NCI-H446 (cell line): ENCODE results near the gene NPIPA5.
"Not testable (repeated sequence)": the region's sequence is repeated elsewhere in the genome, so short reads cannot be mapped to it uniquely, and the experiment has no call there.

ENCODE experiments used
- DNase-seq, 2 experiments: peaks; one replicate each; lab custom pipeline; 2025; lab: John Stamatoyannopoulos, UW

The NPIPA5 gene

DNA sequence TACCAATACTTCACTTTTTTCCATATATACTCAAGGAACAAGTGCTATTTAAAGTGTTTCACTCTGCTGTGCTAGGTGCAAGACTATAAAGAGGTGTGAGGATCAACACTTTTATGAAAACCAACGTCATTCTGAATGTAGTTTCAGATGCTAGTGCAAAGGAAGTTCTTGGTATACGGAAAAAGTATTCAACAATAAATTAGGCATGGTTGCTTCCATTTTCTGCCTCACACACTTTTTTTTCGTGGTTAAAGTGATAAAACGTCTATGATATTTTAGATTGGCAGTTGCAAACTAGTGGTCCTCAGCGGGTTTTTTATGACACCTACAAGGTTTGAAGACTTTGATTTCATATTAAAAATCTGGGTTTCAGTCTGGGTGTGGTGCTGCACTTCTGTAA, 11.8 kb upstream of the NPIPA5 start:
- DNase-seq: not testable (repeated sequence)

DNA sequence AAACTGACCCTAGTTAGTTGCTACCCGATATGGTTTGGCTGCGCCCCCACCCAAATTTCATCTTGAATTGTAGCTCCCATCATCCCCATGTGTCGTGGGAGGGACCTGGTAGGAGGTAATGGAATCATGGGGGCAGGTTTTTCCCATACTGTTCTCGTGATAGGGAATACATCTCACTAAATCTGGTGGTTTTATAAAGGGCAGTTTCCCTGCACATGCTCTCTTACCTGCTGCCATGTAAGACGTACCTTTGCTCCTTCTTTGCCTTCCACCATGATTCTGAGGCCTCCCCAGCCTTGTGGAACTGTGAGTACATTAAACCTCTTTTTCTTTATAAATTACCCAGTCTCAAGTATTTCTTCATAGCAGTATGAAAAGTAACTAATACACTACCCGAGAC, 10.0 kb upstream of the NPIPA5 start:
- not testable (repeated sequence) for DNase-seq

GRCh38 chr16:15382810-15383209, 4.7 kb upstream of the NPIPA5 start:
- DNase-seq: not testable (repeated sequence)

DNA sequence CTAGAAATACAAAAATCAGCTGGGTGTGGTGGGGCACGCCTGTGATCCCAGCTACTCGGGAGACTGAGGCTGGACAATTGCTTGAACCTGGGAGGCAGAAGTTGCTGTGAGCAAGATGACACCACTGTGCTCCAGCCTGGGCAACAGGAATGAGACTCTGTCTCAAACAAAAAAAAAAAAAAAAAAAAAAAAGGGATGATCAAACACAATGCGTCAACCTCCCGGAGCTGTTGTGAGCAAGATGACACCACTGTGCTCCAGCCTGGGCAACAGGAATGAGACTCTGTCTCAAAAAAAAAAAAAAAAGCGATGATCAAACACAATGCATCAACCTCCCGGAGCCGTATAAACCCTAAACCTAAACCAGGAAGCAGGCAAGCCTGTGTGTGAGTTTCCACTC, 20.6 kb downstream of the NPIPA5 start:
- not testable (repeated sequence) for DNase-seq

DNA sequence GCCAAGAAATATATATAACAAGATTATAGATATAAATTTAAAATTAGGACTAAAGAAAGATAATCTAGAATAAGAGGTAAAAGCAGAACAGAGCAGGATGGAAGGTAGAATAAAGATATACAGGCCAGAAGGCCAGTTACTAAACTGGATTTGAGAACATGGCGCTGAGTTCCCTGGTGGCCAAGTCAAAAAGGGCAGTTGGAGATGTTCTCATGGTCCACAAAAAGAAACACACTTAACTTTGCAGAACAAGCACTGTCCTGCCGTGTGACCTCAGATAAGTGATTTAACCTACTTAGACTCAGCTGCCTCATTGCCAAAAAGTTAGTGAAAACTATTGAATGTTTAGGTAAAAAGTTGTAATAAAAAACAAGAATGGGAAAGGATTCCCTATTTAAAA, 23.2 kb downstream of the NPIPA5 start:
- not testable (repeated sequence) for DNase-seq

GRCh38 chr16:15352852-15353251, 25.2 kb downstream of the NPIPA5 start:
- not testable (repeated sequence) for DNase-seq

DNA sequence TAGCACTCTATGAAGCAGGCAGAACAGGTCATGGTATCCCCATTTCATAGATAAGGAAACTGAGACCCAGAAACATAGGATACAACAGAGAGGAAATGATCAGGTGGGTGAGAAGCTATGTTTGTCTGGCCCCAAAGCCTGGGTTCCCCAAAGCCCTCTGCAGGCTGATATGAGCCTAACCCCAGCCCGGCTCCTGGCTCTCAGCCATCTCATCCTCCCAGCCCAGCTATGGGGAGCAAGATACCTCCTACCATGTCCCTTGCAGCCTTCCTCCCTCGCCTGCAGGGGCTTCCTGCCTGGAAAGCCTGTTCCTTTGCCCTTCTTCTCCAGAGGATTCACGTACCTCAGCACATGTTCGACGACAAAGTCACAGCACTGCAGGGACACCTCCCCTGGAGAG, 26.3 kb downstream of the NPIPA5 start:
- not testable (repeated sequence) for DNase-seq

DNA sequence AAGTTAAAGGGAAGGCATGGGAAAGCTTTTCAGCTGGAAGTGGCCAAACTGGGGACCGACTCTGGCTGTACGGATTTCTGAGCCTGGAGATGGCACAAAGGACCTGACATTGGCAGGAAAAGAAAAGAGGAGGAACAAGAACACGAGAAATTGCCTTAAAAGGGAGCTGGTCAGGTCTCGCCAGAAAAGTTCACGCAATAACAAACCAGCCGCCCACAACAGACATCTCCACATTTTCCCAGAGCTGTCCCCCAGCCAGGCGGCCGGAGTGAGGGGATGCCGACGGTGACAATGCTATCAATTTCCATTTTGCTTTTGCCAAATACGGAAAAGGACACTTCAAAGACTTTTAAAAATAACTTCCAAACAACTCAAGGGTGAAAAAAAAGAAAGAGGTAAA, 26.8 kb downstream of the NPIPA5 start:
- not testable (repeated sequence) for DNase-seq

- not testable (repeated sequence) for DNase-seq
These were observed 29.4 kb downstream of the NPIPA5 start for GRCh38 chr16:15348721-15349120.

GRCh38 chr16:15342337-15342736, 35.8 kb downstream of the NPIPA5 start:
- DNase-seq: not testable (repeated sequence)

- not testable (repeated sequence) for DNase-seq
These were observed 39.1 kb downstream of the NPIPA5 start for GRCh38 chr16:15338986-15339385.

DNA sequence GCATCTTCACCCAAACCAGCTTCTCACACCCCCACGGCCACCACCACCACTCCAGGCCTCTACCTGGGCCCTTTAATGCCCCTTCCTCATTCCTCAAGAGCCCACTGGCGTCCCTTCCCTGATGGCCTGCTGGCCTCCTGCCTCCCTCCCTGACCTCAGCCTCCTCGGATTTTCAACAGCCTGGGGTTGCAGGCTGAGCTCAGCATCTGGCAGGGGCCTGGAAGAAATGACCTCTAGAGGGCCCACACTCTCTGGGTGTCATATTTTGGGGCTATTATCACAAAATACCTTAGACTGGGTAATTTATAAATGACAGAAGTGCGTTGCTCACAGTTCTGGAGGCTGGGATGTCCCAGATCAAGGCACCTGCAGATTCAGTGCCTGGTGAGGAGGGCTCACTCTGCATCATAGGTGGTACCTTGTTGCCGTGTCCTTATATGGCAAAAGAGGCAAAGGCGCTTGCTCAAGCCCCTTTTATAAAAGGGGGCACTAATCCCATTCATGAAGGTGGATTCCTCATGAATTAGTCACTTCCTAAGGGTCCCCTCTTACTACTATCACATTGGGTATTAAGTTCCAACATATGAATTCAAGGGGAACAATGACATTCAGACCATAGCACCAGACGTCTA, 40.0 kb downstream of the NPIPA5 start:
- DNase-seq: not testable (repeated sequence)

GRCh38 chr16:15335609-15336008, 42.5 kb downstream of the NPIPA5 start:
- DNase-seq: not testable (repeated sequence)

- not testable (repeated sequence) for DNase-seq
These were observed 44.1 kb downstream of the NPIPA5 start for GRCh38 chr16:15333969-15334368.

DNA sequence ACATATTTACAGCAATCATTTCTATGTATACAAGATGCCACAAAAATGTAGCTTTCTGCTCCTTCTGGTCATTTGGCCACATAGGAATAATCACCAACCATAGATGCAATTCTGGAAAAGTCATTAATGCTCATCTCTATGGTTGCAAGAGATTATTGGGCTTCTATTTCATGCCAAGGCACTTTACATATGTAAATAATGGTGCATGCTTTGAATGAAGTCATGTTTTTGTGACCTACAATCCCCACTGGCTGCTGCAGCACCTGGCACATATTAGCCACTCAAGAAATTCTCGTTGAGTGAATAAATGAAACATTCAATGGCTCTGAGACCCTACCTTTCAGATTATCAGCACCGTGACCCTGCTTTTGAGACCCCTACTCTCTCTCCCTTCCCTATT, 47.1 kb downstream of the NPIPA5 start:
- not testable (repeated sequence) for DNase-seq

DNA sequence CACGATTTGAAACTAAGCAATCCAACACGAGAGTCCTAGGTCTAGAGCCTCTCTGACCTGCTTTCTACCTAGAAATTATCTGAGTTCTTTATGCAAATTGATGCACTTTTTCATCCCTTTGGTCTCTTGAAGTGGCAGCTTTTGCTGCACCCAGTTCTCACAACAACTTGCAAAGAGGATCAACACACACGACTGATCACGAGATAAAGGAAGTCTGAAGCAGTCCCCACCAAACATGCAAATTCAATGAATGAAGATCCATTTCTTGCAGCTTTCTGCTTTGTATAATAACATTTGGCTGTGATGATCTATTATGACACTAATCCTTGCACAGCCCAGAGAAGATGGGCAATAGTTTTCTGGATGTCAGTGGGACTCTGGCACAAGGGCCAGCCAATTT, 53.1 kb downstream of the NPIPA5 start:
- DNase-seq: not testable (repeated sequence)

DNA sequence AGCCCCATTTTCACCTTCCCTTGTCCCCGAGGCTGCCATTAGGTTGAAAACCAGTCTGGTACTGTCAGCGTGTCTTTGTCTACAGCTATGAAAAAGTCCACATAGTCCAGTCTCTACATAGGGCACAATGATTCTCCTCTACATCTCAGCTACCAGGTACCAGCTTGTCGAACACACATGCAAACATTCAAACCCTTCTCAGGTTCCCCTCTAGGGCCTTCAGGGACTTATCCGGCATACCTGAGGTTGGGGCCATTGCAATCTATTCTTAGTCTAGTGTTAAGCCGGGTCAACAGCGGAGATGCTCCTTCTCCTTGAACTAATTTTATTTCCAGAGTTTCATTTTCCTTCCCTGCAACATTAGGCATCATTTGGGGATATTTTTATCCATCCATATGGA, 54.7 kb downstream of the NPIPA5 start:
- not testable (repeated sequence) for DNase-seq

DNA sequence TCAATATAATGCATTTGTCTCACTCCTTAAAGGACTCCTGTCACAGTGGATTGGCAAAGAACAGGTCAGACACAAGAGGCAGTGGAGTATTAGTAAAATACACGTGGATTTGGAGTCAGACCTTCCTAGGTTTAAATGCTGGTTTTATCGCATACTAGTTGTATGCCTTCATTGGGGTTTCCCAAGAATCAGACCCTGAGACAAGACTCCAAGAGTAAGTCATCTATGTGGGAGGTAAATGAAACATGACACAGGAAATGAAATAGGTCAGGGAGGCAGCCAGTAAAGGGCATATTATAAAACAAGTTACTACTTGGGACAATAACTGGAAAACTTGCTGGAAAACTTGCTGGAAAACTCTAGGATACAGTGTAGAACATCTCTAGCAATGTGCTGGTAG, 56.9 kb downstream of the NPIPA5 start:
- not testable (repeated sequence) for DNase-seq

- DNase-seq: not testable (repeated sequence)
These were observed 63.5 kb downstream of the NPIPA5 start for GRCh38 chr16:15314562-15314961.
